ENCODE data around the gene TNS1.

DNA sequence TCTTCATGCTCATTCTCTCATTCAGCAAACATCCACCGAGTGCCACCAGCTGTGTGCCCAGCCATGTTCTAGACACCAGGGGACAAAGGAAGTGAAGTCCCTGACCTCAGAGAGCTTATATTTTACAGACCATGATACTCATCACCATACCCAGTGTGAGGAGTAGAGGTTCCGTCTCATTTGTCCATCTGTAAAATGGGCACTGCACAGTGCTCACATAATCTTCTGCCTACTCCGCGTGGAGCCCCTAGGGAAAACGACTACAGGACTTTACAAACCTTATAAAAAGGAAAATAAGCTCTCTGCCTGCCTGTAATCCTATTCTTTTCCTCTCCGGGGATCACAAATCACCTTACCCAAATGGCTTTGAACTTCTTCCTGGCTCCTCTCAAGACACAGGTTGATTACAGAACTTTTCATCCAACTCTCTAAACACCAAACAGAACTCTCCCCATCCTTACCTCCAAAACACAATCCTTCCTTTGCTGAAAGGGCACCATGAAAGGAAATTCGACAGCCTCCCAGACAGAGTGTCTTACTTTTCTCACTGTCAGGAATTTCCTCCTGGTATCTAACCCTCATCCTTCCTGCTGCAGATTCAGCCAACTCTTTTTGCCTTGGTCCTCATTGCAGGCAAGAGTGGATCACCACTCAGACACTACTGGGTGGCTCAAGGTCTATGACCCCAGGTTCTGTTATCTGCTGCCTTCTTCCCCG is 99.5 kb downstream of the TNS1 start:
- TF ChIP-seq, protein P1, sequence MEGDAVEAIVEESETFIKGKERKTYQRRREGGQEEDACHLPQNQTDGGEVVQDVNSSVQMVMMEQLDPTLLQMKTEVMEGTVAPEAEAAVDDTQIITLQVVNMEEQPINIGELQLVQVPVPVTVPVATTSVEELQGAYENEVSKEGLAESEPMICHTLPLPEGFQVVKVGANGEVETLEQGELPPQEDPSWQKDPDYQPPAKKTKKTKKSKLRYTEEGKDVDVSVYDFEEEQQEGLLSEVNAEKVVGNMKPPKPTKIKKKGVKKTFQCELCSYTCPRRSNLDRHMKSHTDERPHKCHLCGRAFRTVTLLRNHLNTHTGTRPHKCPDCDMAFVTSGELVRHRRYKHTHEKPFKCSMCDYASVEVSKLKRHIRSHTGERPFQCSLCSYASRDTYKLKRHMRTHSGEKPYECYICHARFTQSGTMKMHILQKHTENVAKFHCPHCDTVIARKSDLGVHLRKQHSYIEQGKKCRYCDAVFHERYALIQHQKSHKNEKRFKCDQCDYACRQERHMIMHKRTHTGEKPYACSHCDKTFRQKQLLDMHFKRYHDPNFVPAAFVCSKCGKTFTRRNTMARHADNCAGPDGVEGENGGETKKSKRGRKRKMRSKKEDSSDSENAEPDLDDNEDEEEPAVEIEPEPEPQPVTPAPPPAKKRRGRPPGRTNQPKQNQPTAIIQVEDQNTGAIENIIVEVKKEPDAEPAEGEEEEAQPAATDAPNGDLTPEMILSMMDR (IDR thresholded peaks at IDR 0.05; ENCODE audit: low read length), result no peak
- no peak for TF ChIP-seq EZH2 (optimal IDR thresholded peaks at IDR 0.05; ENCODE audit: low read depth, low read length)

Data from MM.1S (cell line).